HPDE6-E6E7 (cell line): ENCODE measurements around the gene GLTP.
"Not testable (repeated sequence)": the region's sequence is repeated elsewhere in the genome, so short reads cannot be mapped to it uniquely, and the experiment has no call there.

Experiments used
- DNase-seq: peaks from one replicate; pipeline ENCODE4 v3.0.0; 2011; ENCODE audit warnings: missing footprints; ENCODE audit errors: extremely low spot score

GLTP gene, protein sequence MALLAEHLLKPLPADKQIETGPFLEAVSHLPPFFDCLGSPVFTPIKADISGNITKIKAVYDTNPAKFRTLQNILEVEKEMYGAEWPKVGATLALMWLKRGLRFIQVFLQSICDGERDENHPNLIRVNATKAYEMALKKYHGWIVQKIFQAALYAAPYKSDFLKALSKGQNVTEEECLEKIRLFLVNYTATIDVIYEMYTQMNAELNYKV

DNA sequence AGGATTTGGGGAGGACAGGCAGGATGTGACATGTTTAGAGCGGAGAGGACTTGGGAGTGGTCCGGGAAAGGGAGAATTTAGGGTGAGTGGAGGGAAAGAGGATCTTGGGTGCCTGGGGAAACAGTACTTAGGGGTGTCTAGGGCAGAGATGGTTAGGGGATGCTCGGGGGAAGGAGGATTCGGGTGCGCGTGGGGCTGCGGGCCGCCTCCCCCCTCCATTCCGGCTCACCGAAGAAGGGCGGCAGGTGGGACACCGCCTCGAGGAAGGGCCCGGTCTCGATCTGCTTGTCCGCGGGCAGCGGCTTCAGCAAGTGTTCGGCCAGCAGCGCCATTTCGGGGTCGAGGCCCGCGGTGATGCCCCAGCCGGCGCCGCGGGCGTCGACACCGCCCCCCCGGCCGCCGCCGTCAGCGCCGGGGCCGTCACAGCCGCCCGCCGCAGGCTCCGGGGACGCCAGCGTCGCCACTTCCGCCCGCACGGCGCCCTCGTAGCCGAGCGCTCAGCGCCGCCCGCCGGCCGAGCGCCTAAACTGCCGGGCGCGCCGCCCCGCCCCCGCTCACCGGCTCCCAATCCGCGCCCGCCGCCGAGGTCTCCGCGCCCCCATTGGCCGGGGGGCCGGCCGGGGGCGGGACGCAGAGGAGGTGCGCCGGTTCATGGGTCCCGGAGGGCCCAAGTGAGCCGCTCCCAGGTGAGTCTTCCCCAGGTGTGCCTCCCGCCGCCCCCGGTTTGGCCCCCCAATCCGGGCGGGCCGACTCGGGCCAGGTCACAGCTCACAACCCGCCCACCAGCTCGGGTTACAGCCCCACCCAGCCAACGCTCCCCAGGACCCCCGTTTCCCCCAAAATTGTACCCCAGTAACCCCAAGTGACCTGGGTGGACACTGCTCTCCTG lies at the start of gene GLTP:
Gene GLTP (minus strand): TSS at position 499 of the 889 bp plus-strand sequence. CDS start 167 bp downstream, at position 332.
- DNase-seq: peak; percentile 89

DNA sequence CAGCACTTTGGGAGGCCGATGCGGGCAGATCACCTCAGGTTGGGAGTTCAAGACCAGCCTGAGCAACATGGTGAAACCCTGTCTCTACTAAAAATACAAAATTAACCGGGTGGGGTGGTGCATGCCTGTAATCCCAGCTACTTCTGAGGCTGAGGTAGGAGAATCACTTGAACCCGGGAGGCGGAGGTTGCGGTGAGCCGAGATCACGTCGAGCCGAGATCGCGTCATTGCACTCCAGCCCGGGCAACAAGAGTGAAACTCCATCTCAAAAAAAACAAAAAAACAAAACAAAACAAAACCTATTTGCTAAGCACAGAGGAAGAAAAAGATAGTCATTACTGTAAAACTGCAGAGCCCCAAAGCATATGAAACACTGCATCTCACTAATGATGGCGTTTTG lies 49.0 kb upstream of the GLTP start:
- DNase-seq: not testable (repeated sequence)

DNA sequence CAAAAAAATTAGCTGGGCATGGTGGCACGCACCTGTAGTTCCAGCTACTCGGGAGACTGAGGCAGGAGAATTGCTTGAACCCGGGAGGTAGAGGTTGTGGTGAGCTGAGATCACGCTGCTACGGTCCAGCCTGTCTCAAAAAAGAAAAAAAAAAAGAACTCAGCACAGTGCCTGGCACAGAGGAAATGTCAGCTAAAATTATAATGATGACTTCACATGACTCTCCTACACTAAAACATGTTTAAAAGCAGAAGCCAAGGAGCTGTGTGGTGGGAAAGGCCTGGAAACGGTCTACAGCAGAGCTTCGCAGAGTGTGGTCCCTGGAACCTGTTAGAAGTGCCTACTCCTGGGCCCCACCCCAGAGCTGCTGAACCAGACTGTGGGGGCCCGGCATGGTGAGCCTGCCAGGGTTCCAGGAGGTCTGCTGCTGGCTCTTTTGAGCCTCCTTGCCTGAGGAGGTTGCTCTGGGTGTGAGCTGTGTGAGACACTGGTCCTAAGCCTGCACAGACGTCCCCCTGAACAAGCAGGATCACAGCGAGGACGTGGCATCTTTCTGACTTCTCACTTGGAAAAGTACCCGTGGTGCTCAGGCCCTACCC lies 47.8 kb upstream of the GLTP start:
- DNase-seq: no peak

DNA sequence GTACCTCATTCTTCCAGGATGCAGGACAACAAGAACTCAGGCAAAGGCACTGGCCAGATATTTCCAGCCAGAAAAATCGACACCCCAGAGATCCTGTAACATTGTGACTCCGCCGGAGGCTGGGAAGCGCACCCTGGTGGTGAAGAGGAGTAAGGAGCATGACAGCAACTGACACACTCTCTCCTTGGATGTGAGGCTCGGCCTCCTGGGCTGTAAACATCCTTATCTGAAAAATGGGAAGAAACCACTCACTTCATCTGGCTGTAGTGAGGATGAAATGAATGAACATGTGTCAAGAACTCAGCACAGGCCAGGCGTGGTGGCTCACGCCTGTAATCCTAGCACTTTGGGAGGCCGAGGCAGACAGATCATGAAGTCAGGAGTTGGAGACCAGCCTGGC lies 47.3 kb upstream of the GLTP start:
- DNase-seq: peak; percentile 29

DNA sequence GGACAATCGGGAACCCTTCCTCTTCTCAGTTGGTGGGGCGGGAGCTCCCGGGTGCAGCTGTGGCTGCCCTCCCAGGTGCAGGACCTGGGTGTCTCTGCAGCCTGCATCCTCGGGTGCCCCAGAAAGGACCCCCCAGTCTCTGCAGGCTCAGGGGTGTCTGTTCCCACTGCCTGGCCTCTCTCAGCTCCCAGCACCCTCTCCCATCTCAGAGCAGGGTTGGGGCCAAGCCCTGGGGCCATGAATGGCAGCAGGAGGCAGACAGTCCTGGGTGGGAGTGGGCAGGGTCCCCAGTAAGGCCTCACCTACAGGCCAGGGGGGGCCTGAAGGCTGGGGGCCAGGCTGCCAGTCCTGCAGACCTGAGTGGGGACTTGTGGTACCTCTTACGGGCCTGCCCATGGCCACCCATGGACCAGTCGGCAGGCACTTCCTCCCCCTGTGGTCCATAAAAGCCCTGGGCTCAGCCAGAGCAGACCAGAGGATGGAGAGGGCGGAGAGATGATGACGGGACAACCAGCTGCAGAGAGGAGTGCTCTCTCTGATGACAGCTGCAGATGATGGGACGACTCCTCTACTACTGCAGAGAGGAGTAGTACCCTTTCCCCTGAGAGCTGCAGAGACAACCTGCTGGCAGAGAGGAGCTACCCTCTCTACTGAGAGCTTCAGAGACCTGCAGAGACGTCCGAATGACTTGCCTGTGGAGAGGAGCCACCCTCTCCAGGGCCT lies 46.3 kb upstream of the GLTP start:
- no peak for DNase-seq

DNA sequence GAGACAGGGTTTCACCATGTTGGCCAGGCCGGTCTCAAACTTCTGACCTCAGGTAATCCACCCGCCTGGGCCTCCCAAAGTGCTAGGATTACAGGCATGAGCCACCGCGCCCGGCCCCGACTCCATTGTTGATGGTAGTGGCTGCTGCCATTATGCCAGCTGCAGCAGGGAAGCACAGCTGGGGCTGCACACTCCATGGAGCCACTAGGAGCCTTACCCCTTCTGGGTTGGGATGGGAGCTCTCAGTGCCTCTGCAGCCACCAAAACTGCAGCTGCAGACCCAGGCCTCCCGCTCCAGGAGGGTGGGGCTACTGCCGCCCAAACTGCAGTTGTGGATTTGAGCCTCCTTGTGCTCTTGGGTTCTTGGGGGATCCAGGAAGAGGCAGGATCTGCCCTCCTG lies 45.7 kb upstream of the GLTP start:
- DNase-seq: no peak

DNA sequence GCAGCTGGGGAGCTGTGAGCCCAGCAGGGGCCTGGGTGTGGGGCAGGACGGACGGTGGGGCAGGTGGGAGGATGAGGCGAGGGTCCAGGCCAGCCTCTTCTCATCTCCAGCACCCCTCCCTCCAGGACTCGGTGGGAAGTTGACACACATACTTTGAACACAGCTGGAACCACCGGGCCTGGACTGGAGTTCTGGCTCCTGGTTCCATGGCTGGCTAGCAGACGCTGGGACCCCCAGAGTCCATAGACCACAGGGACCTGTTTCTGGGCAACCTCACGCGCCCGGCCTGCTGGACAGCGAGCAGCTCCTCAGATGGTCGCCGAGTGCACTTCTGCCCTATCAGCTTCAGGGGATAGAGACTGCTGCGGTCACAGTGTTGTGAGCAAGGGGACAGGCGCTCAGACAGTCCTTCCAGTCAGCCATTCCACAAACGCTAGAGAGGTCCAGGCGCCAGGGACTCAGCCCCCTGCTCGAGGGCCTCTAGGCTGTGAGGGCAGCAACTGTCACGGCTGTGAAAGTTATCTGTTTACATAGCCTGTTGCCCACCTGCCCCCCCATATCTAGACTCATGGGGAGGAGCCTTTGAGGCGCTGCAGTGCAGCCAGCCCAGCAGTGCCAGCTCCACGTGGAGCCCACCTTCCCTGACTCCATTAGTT lies 45.0 kb upstream of the GLTP start:
- no peak for DNase-seq

DNA sequence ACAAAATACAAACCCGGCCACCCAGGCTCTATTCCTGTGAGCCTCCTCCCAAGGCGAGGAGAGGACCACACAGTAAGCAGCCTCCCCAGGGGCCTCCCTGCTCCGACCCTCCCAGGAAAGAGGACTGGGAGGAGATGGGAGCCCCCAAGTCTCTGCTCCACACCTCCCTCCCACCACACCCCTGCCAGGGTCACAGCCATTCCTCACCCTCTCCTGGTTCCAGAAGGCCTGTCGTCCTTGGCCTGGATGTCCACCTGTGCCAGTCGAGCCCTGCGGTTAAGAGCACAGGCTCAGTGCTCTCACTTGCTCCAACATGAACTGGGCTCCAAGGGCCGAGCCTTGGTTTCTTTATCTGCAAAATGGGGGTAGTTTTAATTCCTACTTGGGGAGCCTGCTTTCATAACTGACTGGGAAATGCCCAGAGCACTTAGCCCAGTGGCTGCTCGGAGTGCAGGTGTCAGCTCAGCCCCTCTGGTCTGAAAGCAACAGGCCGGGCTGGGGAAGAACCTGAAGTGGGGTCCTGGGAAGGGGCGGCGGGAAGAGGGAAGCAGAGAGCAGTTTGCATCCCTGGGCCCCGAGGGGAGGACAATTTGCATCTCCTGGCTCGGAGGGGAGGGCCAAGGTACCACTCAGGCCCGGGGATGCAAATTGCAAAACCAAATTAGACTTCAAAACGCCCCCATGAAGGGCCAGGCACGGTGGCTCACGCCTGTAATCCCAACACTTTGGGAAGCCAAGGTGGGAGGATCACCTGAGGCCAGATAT lies 43.3 kb upstream of the GLTP start:
- DNase-seq: no peak

DNA sequence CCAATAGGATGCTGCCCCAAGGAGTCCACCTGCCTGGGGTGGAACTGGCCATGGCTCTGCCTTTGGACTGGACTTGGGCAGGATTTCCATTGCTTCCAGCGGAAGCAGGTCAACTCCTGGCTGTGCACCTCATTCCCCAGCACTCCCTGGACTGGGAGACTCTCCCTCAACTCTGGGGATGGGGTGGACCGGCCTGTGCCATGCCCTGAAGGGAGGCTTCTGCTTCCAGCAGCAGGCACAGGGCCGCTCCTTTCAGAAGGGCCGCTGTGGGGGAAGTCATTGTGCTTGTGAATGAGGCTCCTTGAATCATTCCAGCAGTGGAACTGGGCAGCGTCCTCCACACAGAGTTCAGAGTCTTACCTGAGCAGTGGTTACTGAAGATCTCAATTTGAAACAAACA lies 42.7 kb upstream of the GLTP start:
- DNase-seq: no peak

DNA sequence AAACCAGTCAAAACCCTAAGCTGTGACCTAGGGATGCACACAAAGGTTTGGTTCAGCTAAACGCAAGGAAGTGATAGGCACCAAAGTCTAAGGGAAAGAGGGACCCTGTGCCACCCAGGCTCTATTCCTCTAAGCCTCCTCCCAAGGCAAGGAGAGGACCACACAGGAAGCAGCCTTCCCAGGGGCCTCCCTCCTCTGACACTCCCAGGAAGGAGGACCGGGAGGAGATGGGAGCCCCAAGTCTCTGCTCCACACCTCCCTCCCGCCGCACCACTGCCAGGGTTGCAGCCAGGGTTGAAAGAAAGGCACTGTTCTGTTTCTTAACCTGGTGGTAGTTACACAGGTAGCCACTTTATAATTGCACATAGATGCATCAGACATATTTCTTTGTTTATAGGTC lies 41.6 kb upstream of the GLTP start:
- no peak for DNase-seq

DNA sequence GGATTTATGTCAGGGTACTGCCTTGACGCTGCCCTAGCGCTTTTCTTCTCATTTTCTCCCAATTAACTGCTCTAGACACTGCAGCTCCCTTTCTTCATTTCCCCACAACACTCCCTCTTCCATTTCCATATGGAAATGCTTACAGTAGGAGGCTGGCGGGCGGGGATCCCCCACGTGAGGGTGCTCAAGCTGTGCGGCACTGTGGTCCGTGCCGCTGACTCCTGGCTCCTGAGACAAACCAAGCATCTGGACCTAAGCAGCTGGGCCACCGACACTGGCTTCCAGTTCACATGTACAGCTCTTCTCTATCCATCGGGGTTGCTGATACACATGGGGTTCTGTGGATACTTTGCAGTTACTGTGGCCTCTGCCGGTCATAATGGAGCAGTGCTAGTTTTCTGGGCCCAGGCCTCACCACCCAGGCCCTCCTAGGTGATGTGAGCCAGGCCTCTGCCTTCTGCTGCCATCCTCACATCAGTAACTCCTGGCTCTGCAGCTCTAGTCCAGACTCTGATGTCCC lies 40.0 kb upstream of the GLTP start:
- DNase-seq: no peak

DNA sequence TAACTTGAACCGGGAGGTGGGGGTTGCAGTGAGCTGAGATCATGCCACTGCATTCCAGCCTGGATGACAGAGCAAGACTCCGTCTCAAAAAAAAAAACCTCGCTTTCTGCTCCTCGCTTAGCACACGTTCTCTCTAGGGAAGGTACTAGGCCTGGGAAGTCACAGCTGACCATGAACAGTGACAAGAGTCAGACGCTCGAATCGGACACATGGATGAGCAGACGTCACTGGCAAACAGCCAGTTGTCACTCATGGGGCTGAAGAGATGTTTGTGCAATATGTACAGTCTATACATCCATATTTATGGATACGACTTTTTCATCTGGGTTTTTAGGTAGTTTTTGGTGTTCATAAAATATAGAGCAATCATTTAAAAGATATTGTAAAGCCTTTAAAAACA lies 39.1 kb upstream of the GLTP start:
- DNase-seq: no peak

DNA sequence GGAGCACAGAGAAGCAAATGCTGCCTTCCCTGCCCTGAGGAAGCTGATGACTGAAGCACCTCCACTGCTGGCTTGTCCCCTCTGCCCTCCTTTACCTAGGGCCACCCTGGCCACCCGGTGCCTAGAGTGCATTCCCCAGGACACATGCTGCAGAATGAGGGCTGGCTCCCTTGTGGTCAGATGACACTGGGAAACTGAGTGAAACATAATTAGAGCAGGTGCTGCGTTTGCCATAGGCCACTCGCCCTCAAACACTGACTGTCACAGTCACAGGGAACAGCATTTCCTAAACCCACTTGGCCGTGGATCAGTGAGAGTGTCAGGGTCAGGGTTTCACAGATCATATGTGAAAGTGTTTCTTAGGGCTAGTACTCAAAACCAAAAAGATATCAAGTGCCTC lies 35.7 kb upstream of the GLTP start:
- DNase-seq: no peak

DNA sequence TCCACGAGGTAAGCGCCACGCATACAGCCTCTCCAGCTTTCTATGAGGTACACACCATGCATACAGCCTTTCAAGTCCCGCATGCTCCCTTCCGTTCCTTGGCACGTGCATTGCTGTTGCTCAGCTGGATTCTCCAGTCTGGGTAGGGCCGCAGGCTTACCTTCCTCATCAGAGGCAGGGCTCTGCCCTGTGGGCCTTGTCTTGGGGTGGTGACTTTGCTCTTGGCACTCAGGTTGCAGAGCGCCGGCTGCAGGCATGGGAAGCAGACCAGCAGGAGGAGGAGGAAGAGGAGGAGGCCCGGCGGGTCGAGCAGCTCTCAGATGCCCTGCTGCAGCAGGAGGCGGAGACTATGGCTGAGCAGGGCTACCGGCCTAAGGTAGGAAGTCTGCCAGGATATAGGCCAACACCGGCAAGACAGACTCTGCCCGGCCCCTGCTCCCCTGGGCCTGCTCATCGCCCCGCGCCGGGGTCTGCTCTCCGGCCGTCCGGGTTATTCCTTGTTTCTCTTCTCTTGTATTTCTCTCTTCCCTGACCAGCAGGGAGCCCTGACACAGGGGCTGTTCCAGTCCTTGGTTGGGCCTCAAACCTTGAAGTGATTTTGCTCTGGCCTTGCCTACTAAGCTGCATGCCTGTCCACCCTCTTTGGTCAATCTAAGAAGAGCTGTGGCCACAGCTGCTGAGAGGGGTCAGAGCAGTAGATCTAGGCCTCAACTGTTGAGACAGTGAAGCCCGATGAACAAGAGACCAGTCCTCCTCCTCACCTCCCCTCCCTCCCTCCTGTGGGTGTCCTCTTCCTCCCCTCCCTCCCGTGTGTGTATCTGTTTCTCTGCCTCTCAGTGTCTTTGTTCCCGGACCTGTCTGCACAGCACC lies 35.1 kb upstream of the GLTP start:
- no peak for DNase-seq

DNA sequence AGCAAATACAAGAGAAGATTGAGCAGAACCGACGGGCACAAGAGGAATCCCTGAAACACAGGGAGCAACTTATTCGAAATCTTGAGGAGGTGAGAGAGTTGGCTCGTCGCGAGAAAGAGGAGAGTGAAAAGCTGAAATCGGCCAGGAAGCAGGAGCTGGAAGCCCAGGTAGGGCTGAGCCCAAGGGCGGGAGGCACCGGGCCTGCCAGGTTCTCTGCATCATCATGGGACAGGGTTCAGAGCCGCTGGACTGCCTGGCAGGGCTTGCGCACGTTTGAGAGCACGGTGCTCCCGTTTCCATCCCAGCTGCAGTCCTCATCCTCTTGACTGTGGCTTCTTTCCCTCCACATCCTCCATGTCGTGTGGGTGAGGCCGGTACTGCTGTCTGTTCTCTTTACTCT lies 34.1 kb upstream of the GLTP start:
- no peak for DNase-seq

DNA sequence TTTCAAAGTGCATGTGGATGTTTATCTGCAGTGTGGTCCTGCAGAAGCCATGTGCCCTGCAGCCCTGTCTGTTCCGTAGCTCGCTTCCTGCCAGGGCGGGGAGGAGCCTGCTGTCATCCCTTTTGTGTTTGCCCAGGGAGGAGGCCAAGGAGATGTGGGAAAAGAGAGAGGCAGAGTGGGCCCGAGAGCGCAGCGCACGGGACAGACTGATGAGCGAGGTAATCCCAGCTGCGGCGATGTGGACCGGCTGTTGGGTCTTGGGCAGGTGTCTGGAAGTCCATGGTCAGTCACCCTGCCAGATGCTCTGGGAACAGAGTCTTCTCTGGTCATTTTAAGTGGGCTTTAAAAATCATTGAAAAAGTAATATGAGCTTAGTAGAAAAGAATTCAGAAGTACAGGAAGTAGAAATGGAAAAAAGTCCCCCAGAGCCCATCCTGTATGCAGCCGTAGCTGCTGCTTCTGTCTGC lies 32.5 kb upstream of the GLTP start:
- no peak for DNase-seq

DNA sequence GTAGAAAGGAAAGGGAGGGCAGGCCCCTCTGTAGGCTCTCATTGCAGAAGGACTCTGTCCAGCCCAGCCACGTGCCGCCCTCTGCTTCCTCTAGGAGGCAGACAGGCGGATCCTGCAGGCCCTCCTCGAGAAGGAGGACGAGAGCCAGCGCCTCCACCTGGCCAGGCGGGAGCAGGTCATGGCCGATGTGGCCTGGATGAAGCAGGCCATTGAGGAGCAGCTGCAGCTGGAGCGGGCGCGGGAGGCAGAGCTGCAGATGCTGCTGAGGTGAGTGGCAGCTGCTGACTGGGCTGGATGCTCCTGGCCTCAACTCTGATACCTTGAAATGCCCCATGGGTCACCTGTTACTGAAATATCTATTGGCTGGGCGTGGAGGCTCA lies 30.6 kb upstream of the GLTP start:
- DNase-seq: no peak

DNA sequence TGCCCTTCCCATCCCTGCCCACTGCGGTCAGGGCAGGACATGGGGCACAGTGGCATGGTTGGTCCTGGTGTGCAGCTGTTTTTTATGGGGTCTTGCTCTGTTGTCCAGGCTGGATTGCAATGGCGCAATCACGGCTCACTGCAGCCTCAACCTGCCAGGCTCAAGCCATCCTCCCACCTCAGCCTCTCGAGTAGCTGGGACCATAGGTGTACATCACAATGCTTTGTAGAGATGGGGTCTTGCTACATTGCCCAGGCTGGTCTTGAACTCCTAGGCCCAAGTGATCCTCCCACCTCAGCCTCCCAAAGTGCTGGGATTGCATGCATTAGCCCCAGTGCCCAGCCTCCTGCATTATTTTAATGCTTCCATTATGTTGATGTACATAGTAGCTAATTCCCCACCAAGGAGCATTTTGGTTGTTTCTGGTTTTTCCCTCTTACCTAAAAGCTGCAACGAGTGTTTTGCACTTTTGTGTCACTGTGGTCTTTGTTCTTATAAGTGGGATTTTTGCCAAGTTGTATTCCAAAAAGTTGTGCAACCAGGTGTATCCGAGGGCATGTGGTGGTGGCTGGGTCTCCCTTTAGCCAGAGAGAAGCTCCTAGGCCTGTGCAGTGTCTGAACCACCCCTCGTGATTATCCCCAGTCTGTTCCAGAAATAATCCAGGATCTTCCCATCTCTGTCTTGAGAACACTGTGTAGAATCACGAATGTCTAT lies 30.1 kb upstream of the GLTP start:
- no peak for DNase-seq

DNA sequence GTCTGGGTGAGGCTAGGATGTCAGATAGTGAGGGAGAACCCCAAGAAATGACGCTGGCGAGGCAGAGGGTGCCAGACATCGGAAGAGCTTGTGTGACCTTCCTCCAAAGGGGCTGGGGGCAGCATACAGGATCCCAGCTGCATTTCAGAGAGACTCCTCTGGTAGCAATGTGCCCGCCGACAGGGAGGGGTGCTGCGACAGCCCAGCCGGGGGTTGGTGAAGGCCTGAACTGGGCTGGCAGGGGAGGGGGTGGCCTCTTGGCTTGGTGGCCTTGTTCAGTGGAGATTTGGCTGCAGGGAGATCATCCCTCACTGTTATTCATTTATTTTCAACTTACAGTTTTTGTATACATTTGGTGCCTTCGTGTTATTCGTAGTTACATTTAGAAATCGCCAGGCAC lies 25.0 kb upstream of the GLTP start:
- no peak for DNase-seq
